WTC11 (cell line): Measurements from ENCODE around the gene WWOX. TPM values are rescaled to one million over a fixed set of nuclear protein-coding genes. Genes with fewer than 3 reads are reported as not detected.

ENCODE experiments used
- ATAC-seq: fragments of 200-7000 bp; cut with Tn5 transposase; 2 replicates; pipeline ENCODE4 v1.10.0; 2021; ENCODE audit warnings: mild to moderate bottlenecking, moderate library complexity
- CTCF ChIA-PET: fragments of 300-600 bp; sonication (Branson Sonifier 250); formaldehyde crosslinking; loops from one replicate; lab custom pipeline; 2021; ENCODE audit warnings: antibody characterized with exemption; lab: Charles Lee
- POLR2A ChIA-PET: fragments of 350-600 bp; sonication (Branson Sonifier 250); formaldehyde crosslinking; loops from one replicate; lab custom pipeline; 2021; ENCODE audit warnings: antibody characterized with exemption; lab: Charles Lee
- DNase-seq: peaks from one replicate; pipeline ENCODE4 v3.0.0; 2021; ENCODE audit warnings: low spot score
- H3K27ac Mint-ChIP-seq: 2 replicates; pipeline ENCODE4 v1.8.0; 2021; ENCODE audit warnings: mixed read lengths
- H3K27me3 Mint-ChIP-seq: 2 replicates; pipeline ENCODE4 v1.8.0; 2021; ENCODE audit warnings: low read depth, mild to moderate bottlenecking, moderate library complexity, mixed read lengths
- H3K36me3 Mint-ChIP-seq: 2 replicates; pipeline ENCODE4 v1.8.0; 2021; ENCODE audit warnings: mixed read lengths
- H3K4me1 Mint-ChIP-seq: 2 replicates; pipeline ENCODE4 v1.8.0; 2022; ENCODE audit warnings: mixed read lengths
- H3K4me3 Mint-ChIP-seq: 2 replicates; pipeline ENCODE4 v1.8.0; 2021; ENCODE audit warnings: mild to moderate bottlenecking, moderate library complexity, mixed read lengths
- H3K9me3 Mint-ChIP-seq: 2 replicates; pipeline ENCODE4 v1.8.0; 2021; ENCODE audit warnings: mixed read lengths
- AR ChIP-seq: fragments of 250-450 bp; sonication (Bioruptor Pico); IDR thresholded peaks from 2 replicates; pipeline ENCODE4 v1.9.0; 2021; ENCODE audit warnings: mild to moderate bottlenecking
- ETV6 ChIP-seq: sonication (generic); formaldehyde crosslinking; IDR thresholded peaks from 2 replicates; pipeline ENCODE4 v1.8.1; 2022; ENCODE audit warnings: mild to moderate bottlenecking, missing genetic modification reagents
- GABPB1 ChIP-seq: sonication (generic); formaldehyde crosslinking; IDR thresholded peaks from 2 replicates; pipeline ENCODE4 v1.8.1; 2023; ENCODE audit warnings: mild to moderate bottlenecking, missing genetic modification reagents
- GTF2I ChIP-seq: fragments of 250-450 bp; sonication (Bioruptor Pico); conservative IDR thresholded peaks from 2 replicates; pipeline ENCODE4 v1.4.0; 2021; ENCODE audit warnings: mild to moderate bottlenecking
- HMGXB4 ChIP-seq: sonication (generic); formaldehyde crosslinking; IDR thresholded peaks from 2 replicates; pipeline ENCODE4 v1.8.1; 2023; ENCODE audit warnings: mild to moderate bottlenecking, moderate library complexity, missing genetic modification reagents
- JAZF1 ChIP-seq: fragments of 250-450 bp; sonication (Bioruptor Pico); IDR thresholded peaks from 2 replicates; pipeline ENCODE4 v1.9.0; 2021; ENCODE audit warnings: moderate library complexity, mild to moderate bottlenecking, inconsistent platforms
- JUN ChIP-seq: sonication (generic); formaldehyde crosslinking; IDR thresholded peaks from 2 replicates; pipeline ENCODE4 v1.8.0; 2023; ENCODE audit warnings: mild to moderate bottlenecking, missing genetic modification reagents
- NR2C2 ChIP-seq: sonication (generic); formaldehyde crosslinking; IDR thresholded peaks from 2 replicates; pipeline ENCODE4 v1.8.0; 2022; ENCODE audit warnings: mild to moderate bottlenecking, missing genetic modification reagents
- OVOL2 ChIP-seq: fragments of 250-450 bp; sonication (Bioruptor Pico); IDR thresholded peaks from 2 replicates; pipeline ENCODE4 v1.9.0; 2021; ENCODE audit warnings: mild to moderate bottlenecking, borderline replicate concordance
- PRDM15 ChIP-seq: sonication (generic); formaldehyde crosslinking; IDR thresholded peaks from 2 replicates; pipeline ENCODE4 v1.8.0; 2022; ENCODE audit warnings: missing genetic modification reagents
- RORB ChIP-seq: fragments of 250-450 bp; sonication (Bioruptor Pico); IDR thresholded peaks from 2 replicates; pipeline ENCODE4 v1.9.0; 2021; ENCODE audit warnings: mild to moderate bottlenecking
- SMAD3 ChIP-seq: sonication (generic); formaldehyde crosslinking; IDR thresholded peaks from 2 replicates; pipeline ENCODE4 v1.8.0; 2022; ENCODE audit warnings: missing genetic modification reagents, mild to moderate bottlenecking, borderline replicate concordance
- SOX15 ChIP-seq: fragments of 250-450 bp; sonication (Bioruptor Pico); IDR thresholded peaks from 2 replicates; pipeline ENCODE4 v1.9.0; 2021; ENCODE audit warnings: mild to moderate bottlenecking
- TEAD1 ChIP-seq: sonication (generic); formaldehyde crosslinking; IDR thresholded peaks from 2 replicates; pipeline ENCODE4 v1.8.0; 2022; ENCODE audit warnings: mild to moderate bottlenecking, missing genetic modification reagents
- USF2 ChIP-seq: sonication (generic); formaldehyde crosslinking; IDR thresholded peaks from 2 replicates; pipeline ENCODE4 v1.8.1; 2023; ENCODE audit warnings: mild to moderate bottlenecking, missing genetic modification reagents, moderate library complexity
- ZBTB43 ChIP-seq: sonication (generic); formaldehyde crosslinking; IDR thresholded peaks from 2 replicates; pipeline ENCODE4 v1.8.1; 2023; ENCODE audit warnings: mild to moderate bottlenecking, missing genetic modification reagents
- ZNF232 ChIP-seq: sonication (generic); formaldehyde crosslinking; IDR thresholded peaks from 2 replicates; pipeline ENCODE4 v1.8.0; 2022; ENCODE audit warnings: mild to moderate bottlenecking, missing genetic modification reagents
- ZNF281 ChIP-seq: sonication (generic); formaldehyde crosslinking; IDR thresholded peaks from 2 replicates; pipeline ENCODE4 v1.8.0; 2023; ENCODE audit warnings: mild to moderate bottlenecking, missing genetic modification reagents
- ZNF396 ChIP-seq: fragments of 250-450 bp; sonication (Bioruptor Pico); IDR thresholded peaks from 2 replicates; pipeline ENCODE4 v1.8.0; 2021; ENCODE audit warnings: mild to moderate bottlenecking, moderate library complexity, borderline replicate concordance
- ZNF532 ChIP-seq: fragments of 250-450 bp; sonication (Bioruptor Pico); IDR thresholded peaks from 2 replicates; pipeline ENCODE4 v1.9.0; 2021; ENCODE audit warnings: mild to moderate bottlenecking, borderline replicate concordance
- total RNA-seq: library from RNA; stranded (reverse); gene quantifications from 3 replicates; pipeline ENCODE4 v1.2.3, GENCODE V29; 2021

The WWOX gene
- total RNA-seq, 1 experiment from 2014 or later: 15.7 TPM

- no peak for TF ChIP-seq OVOL2 (CRISPR knock-in tag)
- no peak for TF ChIP-seq USF2 (CRISPR knock-in tag)
- TF ChIP-seq JUN (CRISPR knock-in tag): no peak
Observed at GRCh38 chr16:78589331-78589730, 489.9 kb downstream of the WWOX start (continued).

- H3K27ac Mint-ChIP-seq: no peak overlapping the region
- H3K4me1 Mint-ChIP-seq: peaks cover 28% of the 10 kb centered on the region
- no peak overlapping the region for H3K4me3 Mint-ChIP-seq
- TF ChIP-seq RORB (CRISPR knock-in tag) (no peak), GTF2I (no peak), ETV6 (CRISPR knock-in tag) (no peak), PRDM15 (CRISPR knock-in tag) (no peak), ZNF396 (CRISPR knock-in tag) (no peak), SOX15 (CRISPR knock-in tag) (no peak), AR (no peak), NR2C2 (no peak), JAZF1 (CRISPR knock-in tag) (no peak), ZNF532 (no peak), SMAD3 (CRISPR knock-in tag) (no peak), ZNF232 (no peak), TEAD1 (CRISPR knock-in tag) (no peak), ZBTB43 (CRISPR knock-in tag) (no peak), ZNF281 (CRISPR knock-in tag) (no peak), HMGXB4 (no peak), GABPB1 (CRISPR knock-in tag) (no peak)
- POLR2A ChIA-PET: no interaction called here
- DNase-seq (no peak), ATAC-seq (no peak)
- CTCF ChIA-PET: no interaction called here
- H3K9me3 Mint-ChIP-seq: no peaks in the 10 kb centered on the region
- H3K36me3 Mint-ChIP-seq: no peaks in the 10 kb centered on the region
- no peaks in the 10 kb centered on the region for H3K27me3 Mint-ChIP-seq
Observed at GRCh38 chr16:78591682-78592103, 492.2 kb downstream of the WWOX start.
